Measurements from ENCODE around the gene ATP2B3. TPM values are rescaled to one million over a fixed set of nuclear protein-coding genes. Genes with fewer than 3 reads are reported as not detected.
A peak's percentile ranks its signal among the peaks of the same experiment; 100 is the strongest.

ATP2B3 gene
- total RNA-seq, 2 donors from 2014 or later: not detected

DNA sequence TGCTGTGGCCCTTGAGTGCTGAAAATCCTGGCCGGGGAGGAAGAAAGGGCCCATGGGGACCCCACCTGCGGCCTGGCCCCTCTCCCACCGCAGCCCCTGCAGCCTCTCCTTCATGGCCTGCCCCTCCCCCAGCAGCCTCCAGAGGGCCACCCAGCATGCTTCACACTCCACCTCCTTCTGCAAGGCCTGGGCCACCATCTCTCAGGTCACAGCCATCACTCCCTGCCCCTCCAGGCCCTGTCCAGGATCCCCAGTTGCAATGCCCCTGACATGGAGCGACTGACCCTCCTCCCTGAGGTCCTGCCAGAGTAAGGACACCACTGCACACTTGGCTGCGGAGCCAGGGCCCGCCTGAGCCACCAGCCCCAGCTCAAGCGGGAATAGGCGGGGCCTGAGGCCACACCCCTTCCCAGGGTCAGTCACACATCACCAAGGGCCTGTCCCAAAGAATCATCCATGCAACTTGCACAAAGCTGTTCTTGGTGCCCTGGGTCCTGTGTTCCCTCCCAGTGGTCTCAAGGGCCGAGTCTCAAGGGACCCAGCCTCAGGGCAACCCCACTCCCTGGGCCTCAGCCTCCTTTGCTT, 48.6 kb downstream of the ATP2B3 start:
- DNase-seq (ENCODE audit: low spot score in 2 of 2) (no peak), ATAC-seq (no peak)
- Mint-ChIP-seq H3K36me3 (no peaks in the 10 kb centered on the region), H3K27ac (no peak overlapping the region), H3K9me3 (no peaks in the 10 kb centered on the region)

DNA sequence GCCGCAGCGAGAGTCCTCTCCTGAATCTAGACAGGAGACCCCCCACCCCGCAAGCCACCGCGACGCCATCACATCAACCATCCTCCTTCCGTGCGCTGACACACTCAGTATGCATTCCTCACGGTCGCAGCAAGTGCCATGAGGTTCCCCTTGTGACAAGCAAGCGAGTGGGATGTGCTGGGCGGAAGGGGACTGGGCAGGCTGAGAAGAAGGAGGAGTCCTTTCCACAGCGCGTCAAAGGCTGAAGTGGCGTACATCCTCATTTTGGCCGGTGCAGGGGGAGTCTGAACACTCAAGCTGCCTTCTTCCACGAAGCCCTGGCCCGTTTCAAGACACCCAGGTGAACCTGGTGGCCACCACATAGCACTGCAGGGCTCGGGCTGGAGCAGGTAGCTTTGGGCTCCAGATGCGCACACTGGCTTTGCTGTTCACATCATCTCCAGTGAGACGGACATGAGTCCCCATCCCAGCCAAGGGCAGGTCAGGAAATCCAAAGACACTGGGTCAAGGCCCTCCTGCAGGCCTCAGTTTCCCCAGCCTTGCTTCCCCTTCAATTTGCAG, 51.1 kb downstream of the ATP2B3 start:
- H3K9me3 Mint-ChIP-seq: no peaks in the 10 kb centered on the region
- no peak overlapping the region for H3K27ac Mint-ChIP-seq
- no peak for DNase-seq (ENCODE audit: low spot score in 2 of 2)
- no peak for ATAC-seq
- H3K36me3 Mint-ChIP-seq: no peaks in the 10 kb centered on the region

DNA sequence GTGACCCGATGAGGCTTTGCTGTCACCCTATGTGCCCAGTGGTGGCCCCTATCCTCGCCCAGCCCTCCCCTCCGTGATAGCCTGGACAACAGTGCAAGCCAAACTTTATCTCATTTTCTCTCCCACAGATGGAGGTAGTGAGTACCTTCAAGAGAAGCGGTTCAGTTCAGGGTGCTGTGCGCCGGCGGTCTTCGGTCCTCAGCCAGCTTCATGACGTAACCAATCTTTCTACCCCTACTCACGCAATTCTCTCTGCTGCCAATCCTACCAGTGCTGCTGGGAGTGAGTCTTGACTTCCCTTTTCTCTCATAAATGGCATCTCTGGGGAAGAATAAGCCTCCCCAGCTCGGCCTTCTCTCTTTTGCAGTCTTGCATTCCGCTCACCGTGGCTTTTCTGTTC, 52.0 kb downstream of the ATP2B3 start:
- Mint-ChIP-seq H3K36me3 (no peaks in the 10 kb centered on the region), H3K27ac (no peak overlapping the region), H3K9me3 (no peaks in the 10 kb centered on the region)
- DNase-seq (ENCODE audit: low spot score in 2 of 2) (no peak), ATAC-seq (no peak)

DNA sequence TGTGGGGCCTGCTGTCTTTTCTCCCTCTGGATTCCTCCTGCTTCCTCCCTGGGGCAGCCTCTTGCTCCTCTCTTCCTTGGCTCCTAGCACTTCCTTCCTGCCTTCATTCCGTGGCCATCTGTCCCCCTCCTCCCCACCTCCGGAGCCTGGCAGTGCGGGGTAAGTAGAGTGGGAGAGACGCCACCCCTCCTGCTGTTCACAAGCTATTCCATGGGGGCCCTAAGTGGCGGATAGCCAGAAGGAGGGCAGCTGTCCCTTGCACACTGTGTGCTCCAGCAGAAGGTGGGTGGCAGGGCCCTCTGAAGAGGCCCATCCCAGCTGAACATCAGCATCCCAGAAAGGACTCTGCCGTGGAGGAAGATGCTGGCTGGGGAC, 54.1 kb downstream of the ATP2B3 start:
- DNase-seq (ENCODE audit: low spot score in 2 of 2) (no peak), ATAC-seq (no peak)
- Mint-ChIP-seq H3K36me3 (no peaks in the 10 kb centered on the region), H3K27ac (no peak overlapping the region), H3K9me3 (no peaks in the 10 kb centered on the region)

DNA sequence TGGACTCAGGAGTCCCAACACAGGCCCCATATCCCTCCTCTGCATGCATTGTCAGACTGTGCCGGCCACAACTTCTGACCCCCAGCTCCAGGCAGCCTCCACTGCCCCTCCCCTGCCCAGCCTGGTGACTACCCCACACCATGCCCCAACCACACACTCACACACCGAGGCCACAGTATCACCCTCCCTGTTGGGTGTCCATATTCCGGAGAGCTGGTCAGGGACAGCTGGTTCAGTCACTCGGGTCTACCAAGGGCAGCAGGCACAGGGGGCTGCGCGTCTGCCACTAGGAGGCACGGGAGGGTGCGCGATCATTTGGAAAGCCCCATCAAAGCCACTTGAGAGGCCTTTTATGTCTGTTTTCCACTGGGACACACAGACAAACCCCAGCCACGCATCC, 55.2 kb downstream of the ATP2B3 start:
- no peaks in the 10 kb centered on the region for H3K9me3 Mint-ChIP-seq
- DNase-seq (ENCODE audit: low spot score in 2 of 2) (no peak), ATAC-seq (no peak)
- no peaks in the 10 kb centered on the region for H3K36me3 Mint-ChIP-seq
- no peak overlapping the region for H3K27ac Mint-ChIP-seq

DNA sequence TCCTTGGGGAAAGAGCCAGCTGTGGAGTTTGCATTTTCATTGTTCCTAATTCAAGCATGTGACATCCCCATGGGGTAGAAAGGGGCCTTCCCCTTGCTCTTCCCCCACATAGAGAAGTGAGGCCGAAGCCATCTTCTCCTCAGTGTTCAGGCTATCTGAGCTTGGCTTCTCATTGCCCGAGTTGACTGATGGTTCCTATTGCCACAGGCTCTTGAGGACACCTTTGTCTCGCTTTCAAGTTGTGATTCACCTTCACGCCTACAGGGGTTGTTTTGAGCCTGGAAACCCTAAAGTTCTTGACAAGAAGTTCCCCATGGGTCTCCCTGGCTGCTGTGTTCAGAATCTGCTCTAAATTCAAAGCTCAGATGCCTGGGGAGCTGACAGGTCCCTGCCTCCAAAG, 56.5 kb downstream of the ATP2B3 start:
- DNase-seq (ENCODE audit: low spot score in 2 of 2) (no peak), ATAC-seq (no peak)
- Mint-ChIP-seq H3K36me3 (no peaks in the 10 kb centered on the region), H3K27ac (no peak overlapping the region), H3K9me3 (no peaks in the 10 kb centered on the region)

DNA sequence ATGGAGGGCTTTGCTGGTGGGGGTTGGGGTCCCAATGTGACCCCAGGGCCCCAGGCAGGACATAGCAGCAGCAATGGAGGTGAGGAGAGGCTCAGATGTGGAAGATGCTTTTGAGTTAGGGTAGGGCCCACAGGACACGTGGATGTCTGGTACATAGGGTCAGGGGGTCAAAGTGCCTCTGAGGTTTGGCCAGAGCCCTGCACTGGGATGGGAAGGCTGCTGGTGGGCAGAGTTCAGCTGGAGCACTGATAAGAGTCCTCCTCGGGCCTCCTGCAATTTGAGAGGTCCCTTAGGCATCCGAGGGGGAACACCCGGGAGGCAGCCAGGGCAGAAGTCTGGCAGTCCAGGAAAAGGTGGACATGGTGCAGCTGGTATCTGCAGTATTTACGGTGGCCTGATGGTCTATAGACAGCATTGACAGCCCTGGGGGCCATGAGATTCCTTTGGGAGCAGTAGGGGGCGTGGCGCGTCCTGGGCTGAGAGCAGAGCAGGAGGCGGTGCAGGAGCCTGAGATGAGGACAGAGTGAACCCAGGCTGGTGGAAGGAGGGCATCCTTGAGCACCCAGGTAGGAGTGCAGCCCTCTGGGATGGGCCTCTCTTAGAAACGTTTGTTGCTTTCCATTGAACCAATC, 58.9 kb downstream of the ATP2B3 start:
- ATAC-seq: no peak
- peak overlapping the region in 1 of 2 donors; percentile 25 for H3K27ac Mint-ChIP-seq

DNA sequence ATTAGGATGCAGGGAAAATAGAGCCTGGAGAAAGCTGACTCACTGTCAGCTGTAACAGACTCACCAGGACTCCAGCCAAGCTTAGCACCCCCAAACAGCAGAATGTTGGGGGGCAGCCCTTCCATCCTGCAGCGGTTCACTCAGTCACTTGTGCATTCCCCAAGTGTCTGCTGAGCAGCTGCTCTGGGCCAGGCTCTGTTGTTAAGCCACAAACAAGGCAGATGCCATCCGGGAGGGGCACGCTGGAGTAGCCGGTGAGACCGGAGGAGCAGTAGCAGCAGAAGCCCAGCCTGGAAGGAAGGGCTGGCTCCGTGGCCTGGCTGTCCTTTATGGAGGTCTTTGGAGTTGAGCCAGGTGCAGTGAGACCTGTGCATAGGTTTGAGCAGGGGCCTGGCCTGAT, 59.5 kb downstream of the ATP2B3 start:
- no peak for DNase-seq (ENCODE audit: low spot score in 2 of 2)
- H3K36me3 Mint-ChIP-seq: no peaks in the 10 kb centered on the region
- no peak overlapping the region for H3K27ac Mint-ChIP-seq
- no peak for ATAC-seq
- H3K9me3 Mint-ChIP-seq: no peaks in the 10 kb centered on the region

More for the DNA sequence above, 58.9 kb downstream of the ATP2B3 start:
- Mint-ChIP-seq H3K9me3 (no peaks in the 10 kb centered on the region), H3K36me3 (no peaks in the 10 kb centered on the region)
- DNase-seq (ENCODE audit: low spot score in 2 of 2): no peak

DNA sequence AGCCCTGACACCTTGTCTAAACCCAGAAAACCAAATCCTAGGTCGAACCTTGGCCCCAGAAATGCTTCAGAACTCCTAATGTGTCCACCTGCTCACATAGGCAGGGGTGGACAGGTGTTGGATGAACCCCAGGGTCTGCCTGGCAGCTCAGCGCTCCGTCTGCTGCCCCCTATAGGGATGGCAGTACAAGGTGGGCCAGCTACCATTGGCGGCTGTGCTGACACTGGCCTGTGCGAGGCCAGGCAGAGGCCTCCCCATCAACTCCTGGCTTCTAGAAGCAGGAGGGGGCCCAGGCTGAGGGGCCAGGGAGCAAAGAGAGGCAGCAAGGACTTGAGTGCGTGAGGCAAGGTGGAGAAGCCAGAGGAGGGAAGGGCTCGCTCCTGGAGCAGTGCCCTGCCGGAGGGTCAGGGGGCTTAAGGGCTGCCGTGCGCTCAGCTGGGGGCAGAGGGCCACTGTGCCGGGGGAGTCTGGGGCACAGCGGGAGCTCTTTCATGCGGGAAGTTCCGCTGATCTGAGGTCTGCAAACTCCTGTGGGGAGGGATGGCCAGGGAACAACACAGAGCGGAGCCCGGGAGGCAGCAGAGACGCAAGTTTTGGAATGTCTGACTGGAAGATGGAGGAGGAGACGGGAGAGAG, 60.9 kb downstream of the ATP2B3 start:
- no peak overlapping the region for H3K27ac Mint-ChIP-seq
- H3K9me3 Mint-ChIP-seq: no peaks in the 10 kb centered on the region
- no peaks in the 10 kb centered on the region for H3K36me3 Mint-ChIP-seq
- no peak for ATAC-seq
- DNase-seq (ENCODE audit: low spot score in 2 of 2): no peak

DNA sequence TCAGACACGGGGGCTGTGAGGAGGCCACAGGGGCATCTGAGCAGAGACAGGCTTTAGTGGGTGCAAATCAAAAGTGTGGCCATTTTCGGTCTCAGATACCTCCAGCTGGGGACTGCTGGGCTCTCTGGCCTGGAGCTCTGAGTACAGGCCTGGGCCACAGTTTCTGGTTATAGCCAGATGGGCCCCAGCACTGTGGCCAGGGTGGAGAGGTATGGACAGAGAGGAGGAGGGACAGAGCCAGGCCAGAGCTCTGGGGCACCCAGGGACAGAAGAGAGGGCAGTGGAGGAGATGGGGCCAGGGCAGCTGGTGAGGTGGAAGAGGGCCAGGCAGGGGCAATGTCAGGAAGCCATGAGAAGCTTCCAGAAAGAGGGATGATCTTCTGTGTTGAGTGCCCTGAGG, 61.4 kb downstream of the ATP2B3 start:
- DNase-seq (ENCODE audit: low spot score in 2 of 2) (no peak), ATAC-seq (no peak)
- Mint-ChIP-seq H3K9me3 (no peaks in the 10 kb centered on the region), H3K27ac (no peak overlapping the region), H3K36me3 (no peaks in the 10 kb centered on the region)

DNA sequence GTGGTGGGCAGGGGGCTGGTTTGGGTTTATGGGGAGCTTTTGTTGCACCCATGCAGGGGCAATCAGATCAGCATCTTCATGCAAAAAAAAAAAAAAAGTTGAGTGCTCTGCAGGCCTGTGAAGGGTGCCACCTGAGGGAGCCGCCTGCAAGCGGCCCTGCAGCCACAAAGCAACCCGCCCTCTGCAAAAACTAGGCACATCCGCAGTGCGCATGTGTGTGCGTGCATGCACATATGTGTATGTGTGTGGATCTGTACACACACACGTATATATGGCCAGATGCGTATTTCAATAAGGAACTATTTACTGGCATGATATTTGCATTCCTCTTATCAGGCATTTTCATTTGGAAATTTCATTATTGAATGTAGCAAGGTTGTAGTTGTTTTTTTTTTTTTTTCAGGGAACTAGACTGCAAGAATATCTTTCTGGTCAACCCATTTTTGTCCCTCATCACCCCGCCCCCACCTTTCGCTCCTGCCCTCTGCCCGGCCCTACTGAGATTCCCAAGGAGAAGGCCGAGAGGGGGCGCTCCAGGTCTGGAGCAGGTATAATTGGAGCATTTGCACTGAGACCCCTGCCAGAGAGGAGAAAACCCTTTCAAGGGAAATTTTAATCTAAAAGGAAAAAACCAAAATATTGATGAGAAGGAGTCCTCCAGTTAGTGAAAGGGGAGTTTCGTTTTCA, 63.4 kb downstream of the ATP2B3 start:
- DNase-seq (ENCODE audit: low spot score in 2 of 2) (no peak), ATAC-seq (no peak)
- H3K36me3 Mint-ChIP-seq: no peaks in the 10 kb centered on the region
- H3K27ac Mint-ChIP-seq: no peak overlapping the region
- H3K9me3 Mint-ChIP-seq: no peaks in the 10 kb centered on the region

DNA sequence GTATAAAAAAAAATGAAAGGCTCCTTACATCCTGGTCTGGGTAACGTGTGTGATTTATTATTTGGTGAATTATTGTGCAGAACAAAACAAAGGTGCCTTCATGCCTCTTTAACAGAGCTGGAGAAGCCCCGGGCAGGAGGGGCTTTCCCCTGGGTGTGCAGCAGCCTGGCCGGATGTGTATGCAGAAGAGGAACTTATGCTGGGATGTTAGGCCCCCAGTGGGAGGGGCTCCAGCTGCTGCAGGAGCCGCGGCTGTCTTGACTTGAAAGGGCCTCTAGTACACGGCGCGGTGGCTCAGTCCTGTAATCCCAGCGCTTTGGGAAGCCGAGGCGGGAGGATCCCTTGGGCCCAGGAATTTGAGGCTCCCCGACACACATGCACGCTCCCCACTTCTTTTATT, 65.5 kb downstream of the ATP2B3 start:
- no peaks in the 10 kb centered on the region for H3K9me3 Mint-ChIP-seq
- no peak overlapping the region for H3K27ac Mint-ChIP-seq

DNA sequence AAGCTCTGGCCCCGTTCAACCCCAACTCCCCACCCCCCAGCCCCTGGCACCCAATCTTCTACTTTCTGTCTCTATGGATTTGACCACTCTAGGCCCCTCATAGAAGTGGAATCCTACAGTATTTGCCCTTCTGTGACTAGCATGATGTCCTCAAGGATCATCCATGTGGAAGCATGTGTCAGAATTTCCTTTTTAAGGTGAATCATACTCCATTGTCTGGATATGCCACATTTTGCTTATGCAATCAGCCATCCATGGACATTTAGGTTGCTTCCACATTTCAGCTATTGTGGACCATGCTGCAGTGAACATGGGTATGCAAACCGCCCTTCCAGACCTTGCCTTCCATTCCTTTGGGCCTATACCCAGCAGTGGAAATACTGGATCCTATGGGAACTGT, 66.0 kb downstream of the ATP2B3 start:
- no peak for ATAC-seq
- peak overlapping the region in 1 of 2 donors; percentile 32 for H3K27ac Mint-ChIP-seq

More for the DNA sequence above, 65.5 kb downstream of the ATP2B3 start:
- ATAC-seq (peak; percentile 98 to 100), DNase-seq (ENCODE audit: low spot score in 2 of 2) (peak; percentile 51 to 61)
- no peaks in the 10 kb centered on the region for H3K36me3 Mint-ChIP-seq

DNA sequence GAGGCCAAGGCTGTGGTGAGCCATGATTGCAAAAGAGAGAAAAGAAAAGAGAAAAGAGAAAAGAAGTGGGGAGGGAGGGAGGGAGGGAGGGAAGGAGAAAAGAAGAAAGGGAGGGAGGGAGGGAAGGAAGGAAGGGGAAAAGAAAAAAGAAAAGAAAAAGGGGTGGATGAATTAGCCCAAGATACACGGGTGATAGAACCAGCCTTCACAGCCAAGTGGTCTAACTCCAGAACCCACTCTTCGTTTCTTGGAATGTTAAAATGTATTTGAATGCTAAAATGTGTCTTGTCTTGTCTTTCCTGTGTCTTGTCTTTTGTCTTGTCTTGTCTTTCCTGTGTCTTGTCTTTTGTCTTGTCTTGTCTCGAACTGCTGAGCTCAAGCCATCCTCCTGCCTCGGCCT, 68.4 kb downstream of the ATP2B3 start:
- DNase-seq (ENCODE audit: low spot score in 2 of 2) (no peak), ATAC-seq (no peak)
- H3K9me3 Mint-ChIP-seq: no peaks in the 10 kb centered on the region
- H3K27ac Mint-ChIP-seq: no peak overlapping the region
- no peaks in the 10 kb centered on the region for H3K36me3 Mint-ChIP-seq

More for the DNA sequence above, 66.0 kb downstream of the ATP2B3 start:
- DNase-seq (ENCODE audit: low spot score in 2 of 2): no peak
- no peaks in the 10 kb centered on the region for H3K9me3 Mint-ChIP-seq
- no peaks in the 10 kb centered on the region for H3K36me3 Mint-ChIP-seq

DNA sequence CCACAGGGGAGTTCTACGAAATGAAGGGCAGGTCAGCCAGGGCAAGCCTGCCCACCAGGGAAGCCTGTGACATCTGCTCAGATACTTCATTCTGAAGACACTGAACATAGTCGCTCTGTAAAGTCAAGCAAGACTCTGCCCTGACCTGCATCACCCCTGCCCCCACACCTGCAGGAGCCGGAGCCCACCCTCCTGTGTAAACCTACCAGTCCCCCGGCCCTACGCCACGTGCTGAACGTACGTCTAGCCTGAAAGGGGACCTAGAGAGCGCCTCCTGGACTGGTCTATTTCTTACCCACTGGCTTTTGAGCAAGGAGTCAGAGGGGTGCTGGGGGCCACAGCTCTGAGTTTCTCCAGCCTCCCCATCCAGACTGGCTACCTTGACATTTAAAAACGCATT, 69.9 kb downstream of the ATP2B3 start:
- Mint-ChIP-seq H3K9me3 (no peaks in the 10 kb centered on the region), H3K36me3 (no peaks in the 10 kb centered on the region), H3K27ac (peak overlapping the region in 1 of 2 donors; percentile 47)
- DNase-seq (ENCODE audit: low spot score in 2 of 2): no peak
- no peak for ATAC-seq

DNA sequence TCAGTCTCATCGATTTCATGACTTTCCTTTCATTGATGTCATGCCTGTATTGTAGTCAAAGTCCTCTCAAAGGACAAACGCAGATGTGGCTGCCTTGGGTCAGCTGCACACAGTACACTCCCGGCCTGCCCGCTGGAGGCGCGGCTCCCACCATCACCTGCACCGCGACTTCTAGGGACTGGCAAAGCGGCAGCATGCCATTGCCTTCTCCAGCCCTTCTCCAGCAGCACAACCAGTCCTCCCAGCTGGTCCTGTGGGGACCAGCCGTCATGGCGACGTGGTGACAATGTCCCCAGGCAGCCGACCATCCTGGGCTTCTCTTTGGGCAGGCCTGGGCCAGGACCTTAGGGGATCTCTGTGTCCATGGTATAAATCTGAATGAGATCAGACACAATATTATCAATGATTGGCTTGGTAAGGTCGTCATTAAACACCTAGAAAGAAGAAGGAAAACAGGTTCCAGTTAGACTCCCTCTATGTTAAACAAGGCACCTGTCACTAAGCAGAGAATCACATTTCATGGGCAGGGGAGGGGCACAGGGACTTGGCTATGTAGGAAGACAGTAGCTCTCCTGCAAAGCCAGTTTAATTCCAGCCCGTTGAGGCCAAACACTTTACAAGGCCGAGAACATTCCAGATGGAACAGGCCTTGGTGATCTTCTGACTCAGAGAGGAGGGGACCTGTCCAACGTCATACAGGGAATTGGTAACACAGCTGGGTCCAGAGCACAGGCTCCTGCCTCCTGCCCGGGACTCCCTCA, 70.8 kb downstream of the ATP2B3 start:
- Mint-ChIP-seq H3K9me3 (no peaks in the 10 kb centered on the region), H3K36me3 (no peaks in the 10 kb centered on the region), H3K27ac (no peak overlapping the region)
- ATAC-seq: no peak
- no peak for DNase-seq (ENCODE audit: low spot score in 2 of 2)

Measured in activated naive CD4-positive, alpha-beta T cell treated with anti-CD3 and anti-CD28 coated beads, Interleukin-2, amount 50 U/mL, for 72 hours (primary cell).